NCI-H128 (cell line): ENCODE data around the gene TEAD1.

Experiments used
- DNase-seq: peaks from one replicate; lab custom pipeline; 2025; ENCODE audit not compliant: unreplicated experiment; lab: John Stamatoyannopoulos, UW

TEAD1 gene

GRCh38 chr11:12829540-12830314, 155.5 kb downstream of the TEAD1 start:
- DNase-seq: no peak

GRCh38 chr11:12831471-12832202, 157.4 kb downstream of the TEAD1 start:
- no peak for DNase-seq

GRCh38 chr11:12832480-12833224, 158.4 kb downstream of the TEAD1 start:
- DNase-seq: no peak

- DNase-seq: no peak
Observed at GRCh38 chr11:12834166-12834565, 159.9 kb downstream of the TEAD1 start.

- DNase-seq: no peak
Observed at GRCh38 chr11:12834630-12835029, 160.4 kb downstream of the TEAD1 start.

GRCh38 chr11:12835286-12835685, 161.1 kb downstream of the TEAD1 start:
- DNase-seq: no peak

DNA sequence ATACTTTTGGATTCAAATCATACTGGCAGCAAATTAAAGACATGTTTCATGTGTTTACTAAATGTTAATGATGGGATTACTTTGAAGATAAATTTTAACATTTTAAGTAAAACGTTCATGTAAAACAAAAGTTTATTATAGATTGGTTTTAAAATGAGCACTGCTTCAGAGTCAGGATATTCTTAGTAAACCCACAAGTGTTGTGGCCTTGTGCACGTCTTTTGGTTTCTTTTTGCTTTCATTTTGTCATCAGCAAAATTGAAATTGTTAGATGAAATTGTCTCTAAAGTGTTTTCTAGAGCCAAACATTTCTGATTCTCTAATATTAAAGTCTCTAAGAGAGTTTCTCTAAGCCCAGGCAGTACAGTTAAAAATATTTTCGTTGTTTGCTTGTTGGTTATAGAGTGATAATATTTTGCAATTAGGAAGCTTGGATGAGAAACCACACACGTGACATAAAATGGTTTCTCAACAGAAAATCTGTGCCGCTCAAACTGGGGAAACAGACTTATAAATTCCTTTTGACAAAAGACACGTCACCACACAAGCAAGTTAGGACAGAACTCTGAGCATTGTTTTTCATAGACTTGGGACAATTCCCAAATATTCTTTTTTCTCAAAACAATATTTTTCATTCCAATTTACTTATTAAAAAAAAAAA, 164.4 kb downstream of the TEAD1 start:
- DNase-seq: no peak

- no peak for DNase-seq
Observed at GRCh38 chr11:12840871-12841660, 166.8 kb downstream of the TEAD1 start.

GRCh38 chr11:12841946-12842630, 167.9 kb downstream of the TEAD1 start:
- no peak for DNase-seq

DNA sequence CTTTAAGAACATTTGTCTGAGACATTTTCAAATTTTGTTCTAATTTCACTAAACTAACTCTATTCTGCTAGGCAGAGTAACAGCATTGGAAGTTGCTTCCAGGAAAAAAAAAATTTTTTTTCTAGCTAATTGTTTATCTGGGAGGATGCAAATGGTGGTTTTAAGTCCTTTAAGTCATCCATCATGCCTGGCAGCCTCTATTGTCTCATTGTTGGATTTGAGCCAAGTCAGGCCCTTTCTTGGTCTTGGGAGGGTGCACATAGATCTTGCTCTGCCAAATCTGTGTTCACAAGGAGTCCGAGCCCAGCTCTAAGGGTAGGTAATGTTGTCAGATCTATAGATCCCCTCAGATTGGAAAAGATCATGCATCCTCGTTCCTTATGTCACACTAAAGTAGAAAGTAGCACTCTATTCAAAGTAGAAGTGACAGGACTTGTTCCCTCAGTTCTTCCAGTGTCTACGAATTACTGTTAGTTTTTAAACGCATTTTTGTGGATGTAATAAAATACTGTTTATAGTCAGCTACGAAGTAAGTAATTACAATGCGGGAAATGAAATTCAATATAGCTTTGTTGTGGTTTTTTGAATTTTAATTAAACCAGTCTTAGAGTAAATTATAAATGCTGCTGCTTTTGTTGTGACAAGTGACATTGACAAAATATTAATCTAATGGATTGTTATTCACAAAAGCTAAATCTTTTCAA, 168.9 kb downstream of the TEAD1 start:
- peak; percentile 92 for DNase-seq

- no peak for DNase-seq
Observed at GRCh38 chr11:12845163-12845562, 170.9 kb downstream of the TEAD1 start.

GRCh38 chr11:12845739-12846358, 171.6 kb downstream of the TEAD1 start:
- DNase-seq: peak; percentile 76

- no peak for DNase-seq
Observed at GRCh38 chr11:12846786-12847615, 172.8 kb downstream of the TEAD1 start.

DNA sequence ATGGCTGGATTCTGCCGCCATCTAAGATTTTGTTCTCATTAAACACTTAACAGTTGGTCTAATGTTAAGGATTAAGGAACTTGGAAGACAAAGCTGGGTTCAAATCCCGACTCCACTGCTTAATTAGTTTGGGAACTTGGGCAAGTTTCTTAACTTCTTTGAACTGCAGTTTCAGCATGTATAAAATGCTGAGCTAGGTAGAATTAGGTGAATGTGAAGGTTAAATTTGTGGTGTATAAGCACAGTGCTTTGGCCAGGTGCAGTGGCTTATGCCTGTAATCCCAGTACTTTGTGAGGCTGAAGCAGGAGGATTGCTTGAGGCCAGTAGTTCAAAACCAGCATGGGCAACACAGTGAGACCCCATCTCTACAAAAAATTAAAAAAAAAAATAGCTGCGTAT, 174.2 kb downstream of the TEAD1 start:
- DNase-seq: no peak

- DNase-seq: no peak
Observed at GRCh38 chr11:12853325-12853651, 179.1 kb downstream of the TEAD1 start.

- no peak for DNase-seq
Observed at GRCh38 chr11:12853652-12854296, 179.6 kb downstream of the TEAD1 start.

DNA sequence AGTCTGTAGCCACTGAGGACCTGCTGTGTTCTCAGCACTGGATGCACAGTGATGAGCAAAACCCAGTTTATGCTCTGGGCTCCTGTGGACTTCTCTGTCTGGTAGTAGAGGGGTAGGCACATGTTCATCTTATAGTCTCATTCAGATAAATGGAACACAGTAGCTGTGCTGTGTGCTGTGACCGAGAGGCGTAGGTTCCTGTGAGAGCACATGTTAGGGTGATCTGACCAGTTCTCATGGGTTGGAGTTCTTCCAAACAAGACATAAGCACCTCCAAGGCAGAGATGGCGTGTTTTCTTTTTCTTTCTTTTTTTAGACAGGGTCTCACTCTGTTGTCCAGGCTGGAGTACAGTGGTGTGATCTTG, 180.1 kb downstream of the TEAD1 start:
- no peak for DNase-seq

DNA sequence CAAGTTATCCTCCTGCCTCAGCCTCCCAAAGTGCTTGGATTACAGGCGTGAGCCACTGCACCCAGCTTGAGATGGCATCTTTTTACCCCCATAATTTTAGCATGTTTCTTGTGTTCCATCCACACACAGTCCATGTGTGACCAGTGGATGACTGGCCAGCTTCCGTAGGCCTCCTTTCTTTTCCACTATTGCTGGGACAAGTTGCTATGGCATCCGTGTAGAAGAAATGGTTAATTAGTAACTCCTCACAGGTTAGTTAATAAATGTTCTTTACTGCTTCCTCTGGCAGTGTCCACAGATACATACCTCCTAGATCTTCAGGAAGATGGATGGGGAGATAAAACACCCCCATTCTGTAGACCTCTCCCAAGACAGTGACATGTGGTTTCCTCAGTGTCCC, 180.6 kb downstream of the TEAD1 start:
- DNase-seq: no peak
